ENCODE results near the gene TEAD1.

- TF ChIP-seq, protein P1, sequence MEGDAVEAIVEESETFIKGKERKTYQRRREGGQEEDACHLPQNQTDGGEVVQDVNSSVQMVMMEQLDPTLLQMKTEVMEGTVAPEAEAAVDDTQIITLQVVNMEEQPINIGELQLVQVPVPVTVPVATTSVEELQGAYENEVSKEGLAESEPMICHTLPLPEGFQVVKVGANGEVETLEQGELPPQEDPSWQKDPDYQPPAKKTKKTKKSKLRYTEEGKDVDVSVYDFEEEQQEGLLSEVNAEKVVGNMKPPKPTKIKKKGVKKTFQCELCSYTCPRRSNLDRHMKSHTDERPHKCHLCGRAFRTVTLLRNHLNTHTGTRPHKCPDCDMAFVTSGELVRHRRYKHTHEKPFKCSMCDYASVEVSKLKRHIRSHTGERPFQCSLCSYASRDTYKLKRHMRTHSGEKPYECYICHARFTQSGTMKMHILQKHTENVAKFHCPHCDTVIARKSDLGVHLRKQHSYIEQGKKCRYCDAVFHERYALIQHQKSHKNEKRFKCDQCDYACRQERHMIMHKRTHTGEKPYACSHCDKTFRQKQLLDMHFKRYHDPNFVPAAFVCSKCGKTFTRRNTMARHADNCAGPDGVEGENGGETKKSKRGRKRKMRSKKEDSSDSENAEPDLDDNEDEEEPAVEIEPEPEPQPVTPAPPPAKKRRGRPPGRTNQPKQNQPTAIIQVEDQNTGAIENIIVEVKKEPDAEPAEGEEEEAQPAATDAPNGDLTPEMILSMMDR (IDR thresholded peaks at IDR 0.05) = no peak
- TF ChIP-seq POLR2A (IDR thresholded peaks at IDR 0.05) = no peak
- TF ChIP-seq POLR2AphosphoS5 (IDR thresholded peaks at IDR 0.05) = no peak
- TF ChIP-seq EP300 (IDR thresholded peaks at IDR 0.05) = no peak
These were observed 19.9 kb downstream of the TEAD1 start for GRCh38 chr11:12694183-12694531.
